ENCODE data around the gene EML1.

The EML1 gene

GRCh38 chr14:99755068-99755405 lies 38.2 kb upstream of the EML1 start:
- no peak for DNase-seq (ENCODE audit: low read depth)
- TF ChIP-seq CTCF (IDR thresholded peaks at IDR 0.05; ENCODE audit: low read depth, low read length) (no peak), MYC (IDR thresholded peaks at IDR 0.05; ENCODE audit: low read depth, low read length) (no peak), MAX (IDR thresholded peaks at IDR 0.05; ENCODE audit: low read depth, low read length) (no peak), POLR2A (IDR thresholded peaks at IDR 0.05; ENCODE audit: extremely low read depth, insufficient read length) (no peak)
- no peak overlapping the region for H3K4me3 ChIP-seq (ENCODE audit: low read depth, low read length)

GRCh38 chr14:99755629-99756603 lies 37.3 kb upstream of the EML1 start:
- TF ChIP-seq CTCF (IDR thresholded peaks at IDR 0.05; ENCODE audit: low read depth, low read length) (no peak), POLR2A (IDR thresholded peaks at IDR 0.05; ENCODE audit: extremely low read depth, insufficient read length) (no peak), MYC (IDR thresholded peaks at IDR 0.05; ENCODE audit: low read depth, low read length) (no peak), MAX (IDR thresholded peaks at IDR 0.05; ENCODE audit: low read depth, low read length) (no peak)
- no peak for DNase-seq (ENCODE audit: low read depth)
- H3K4me3 ChIP-seq (ENCODE audit: low read depth, low read length): no peak overlapping the region

GRCh38 chr14:99756796-99757195 lies 36.4 kb upstream of the EML1 start:
- no peak for DNase-seq (ENCODE audit: low read depth)
- TF ChIP-seq MYC (IDR thresholded peaks at IDR 0.05; ENCODE audit: low read depth, low read length) (no peak), MAX (IDR thresholded peaks at IDR 0.05; ENCODE audit: low read depth, low read length) (no peak), CTCF (IDR thresholded peaks at IDR 0.05; ENCODE audit: low read depth, low read length) (no peak), POLR2A (IDR thresholded peaks at IDR 0.05; ENCODE audit: extremely low read depth, insufficient read length) (no peak)
- no peak overlapping the region for H3K4me3 ChIP-seq (ENCODE audit: low read depth, low read length)

- TF ChIP-seq MYC (IDR thresholded peaks at IDR 0.05; ENCODE audit: low read depth, low read length) (no peak), POLR2A (IDR thresholded peaks at IDR 0.05; ENCODE audit: extremely low read depth, insufficient read length) (no peak), CTCF (IDR thresholded peaks at IDR 0.05; ENCODE audit: low read depth, low read length) (no peak), MAX (IDR thresholded peaks at IDR 0.05; ENCODE audit: low read depth, low read length) (no peak)
- no peak for DNase-seq (ENCODE audit: low read depth)
- no peak overlapping the region for H3K4me3 ChIP-seq (ENCODE audit: low read depth, low read length)
Observed at GRCh38 chr14:99757331-99758070, 35.7 kb upstream of the EML1 start.

GRCh38 chr14:99758121-99758821 lies 34.9 kb upstream of the EML1 start:
- no peak for DNase-seq (ENCODE audit: low read depth)
- no peak for TF ChIP-seq CTCF (IDR thresholded peaks at IDR 0.05; ENCODE audit: low read depth, low read length)
- no peak for TF ChIP-seq MYC (IDR thresholded peaks at IDR 0.05; ENCODE audit: low read depth, low read length)
- TF ChIP-seq MAX (IDR thresholded peaks at IDR 0.05; ENCODE audit: low read depth, low read length): no peak
- TF ChIP-seq POLR2A (IDR thresholded peaks at IDR 0.05; ENCODE audit: extremely low read depth, insufficient read length): no peak
- H3K4me3 ChIP-seq (ENCODE audit: low read depth, low read length): no peak overlapping the region

Measured in NB4 (cell line).